NCI-H2227 (cell line): ENCODE results near the gene EXO5.
"Not testable (repeated sequence)": the region's sequence is repeated elsewhere in the genome, so short reads cannot be mapped to it uniquely, and the experiment has no call there.

Source experiments
- DNase-seq: peaks from one replicate; lab custom pipeline; 2025; ENCODE audit not compliant: unreplicated experiment; lab: John Stamatoyannopoulos, UW

The EXO5 gene

GRCh38 chr1:40508375-40509341 lies at the start of gene EXO5:
Gene EXO5 (plus strand): TSS chr1:40508767. CDS start chr1:40514545, 5,778 bp downstream.
- peak; percentile 90 for DNase-seq

- no peak for DNase-seq
Measured at GRCh38 chr1:40462956-40463590, 45.5 kb upstream of the EXO5 start.

GRCh38 chr1:40469327-40469726 lies 39.2 kb upstream of the EXO5 start:
- DNase-seq, result no peak

- DNase-seq, result no peak
Measured at GRCh38 chr1:40475268-40475667, 33.3 kb upstream of the EXO5 start.

- DNase-seq, result peak; percentile 93
Measured at GRCh38 chr1:40476924-40477677, 31.5 kb upstream of the EXO5 start, which contains the start of gene ZFP69. Gene ZFP69 (plus strand): TSS chr1:40477290. CDS start chr1:40479362, 2,072 bp downstream.

- DNase-seq, result no peak
Measured at GRCh38 chr1:40477678-40478053, 30.9 kb upstream of the EXO5 start.

- DNase-seq, result no peak
Measured at GRCh38 chr1:40478276-40478675, 30.3 kb upstream of the EXO5 start.

- DNase-seq, result no peak
Measured at GRCh38 chr1:40479156-40479555, 29.4 kb upstream of the EXO5 start.

- DNase-seq, result no peak
Measured at GRCh38 chr1:40495315-40495903, 13.2 kb upstream of the EXO5 start.

GRCh38 chr1:40502651-40503050 lies 5.9 kb upstream of the EXO5 start:
- DNase-seq, result not testable (repeated sequence)

GRCh38 chr1:40507973-40508372 lies 594 bp upstream of the EXO5 start:
- no peak for DNase-seq

GRCh38 chr1:40519517-40519916 lies 10.9 kb downstream of the EXO5 start:
- no peak for DNase-seq

GRCh38 chr1:40530735-40531380 lies 22.3 kb downstream of the EXO5 start:
- DNase-seq, result peak; percentile 54

GRCh38 chr1:40531381-40532061 lies 23.0 kb downstream of the EXO5 start, which contains the start of gene ZNF684:
Gene ZNF684 (plus strand): TSS chr1:40531637. CDS start chr1:40533167, 1,530 bp downstream.
- DNase-seq, result peak; percentile 95

GRCh38 chr1:40532062-40532389 lies 23.5 kb downstream of the EXO5 start:
- no peak for DNase-seq

- DNase-seq, result peak; percentile 70
Measured at GRCh38 chr1:40532844-40533424, 24.4 kb downstream of the EXO5 start.

- DNase-seq, result no peak
Measured at GRCh38 chr1:40534589-40534988, 26.0 kb downstream of the EXO5 start.

GRCh38 chr1:40535732-40536131 lies 27.2 kb downstream of the EXO5 start:
- no peak for DNase-seq

GRCh38 chr1:40539338-40539737 lies 30.8 kb downstream of the EXO5 start:
- DNase-seq, result no peak

- DNase-seq, result no peak
Measured at GRCh38 chr1:40546957-40547356, 38.4 kb downstream of the EXO5 start.
